CD14-positive monocyte (primary cell): ENCODE measurements around the gene SHROOM1. TPM values are rescaled to one million over a fixed set of nuclear protein-coding genes. Genes with fewer than 3 reads are reported as not detected.
"Not testable (repeated sequence)": the region's sequence is repeated elsewhere in the genome, so short reads cannot be mapped to it uniquely, and the experiment has no call there.

ENCODE experiments used
- DNase-seq, 3 donors: peaks; one replicate each; pipeline ENCODE4 v3.0.0-alpha.2; 2011 to 2022
- H2AFZ ChIP-seq: 2 replicates; pipeline ENCODE4 v1.6.0; 2012; ENCODE audit warnings: mild to moderate bottlenecking, low read depth, low read length, inconsistent platforms; ENCODE audit not compliant: insufficient read depth, poor library complexity, severe bottlenecking
- H3K27ac ChIP-seq, 2 donors: 1 replicate in 1 of 2; 2 replicates in 1 of 2; pipeline ENCODE4 v1.5.1; 2012 to 2013; ENCODE audit warnings: low read length in 2 of 2, control low read depth in 1 of 2, inconsistent platforms in 1 of 2, low read depth in 1 of 2, mild to moderate bottlenecking in 1 of 2
- H3K27me3 ChIP-seq, 2 donors: one replicate each; pipeline versions ENCODE4 v1.6.0 to v1.6.1; 2011 to 2013; ENCODE audit warnings: low read length in 2 of 2; ENCODE audit not compliant: control insufficient read depth in 2 of 2, insufficient read depth in 2 of 2
- H3K36me3 ChIP-seq, 2 donors: replicated peaks in 1 of 2; 1 replicate in 1 of 2; 2 replicates in 1 of 2; pipeline versions ENCODE4 v1.5.1 to v1.6.1; 2012 to 2013; ENCODE audit warnings: low read length in 2 of 2, control low read depth in 1 of 2, inconsistent platforms in 1 of 2, mild to moderate bottlenecking in 1 of 2; ENCODE audit not compliant: insufficient read depth in 2 of 2, control insufficient read depth in 1 of 2
- H3K4me1 ChIP-seq, 2 donors: 1 replicate in 1 of 2; 2 replicates in 1 of 2; pipeline versions ENCODE4 v1.5.1 to v1.6.1; 2012 to 2013; ENCODE audit warnings: low read length in 2 of 2, control low read depth in 1 of 2, inconsistent platforms in 1 of 2, mild to moderate bottlenecking in 1 of 2, moderate library complexity in 1 of 2; ENCODE audit not compliant: insufficient read depth in 2 of 2, control insufficient read depth in 1 of 2
- H3K4me2 ChIP-seq: replicated peaks from 2 replicates; pipeline ENCODE3; 2012; ENCODE audit warnings: low read length, moderate library complexity, mild to moderate bottlenecking; ENCODE audit not compliant: poor library complexity, severe bottlenecking; ENCODE audit errors: extremely low read depth
- H3K4me3 ChIP-seq, 3 experiments: fragments of 200-600 bp in 1 of 3; sonication (generic) in 1 of 3; replicated peaks in 1 of 3; 1 replicate in 2 of 3; 2 replicates in 1 of 3; pipeline ENCODE4 v1.5.1; 2011 to 2013; ENCODE audit warnings: low read length in 3 of 3, mild to moderate bottlenecking in 3 of 3, control low read depth in 2 of 3, low read depth in 2 of 3, inconsistent platforms in 1 of 3, moderate library complexity in 1 of 3
- H3K79me2 ChIP-seq: 2 replicates; pipeline ENCODE4 v1.6.0; 2012; ENCODE audit warnings: mild to moderate bottlenecking, control low read depth, inconsistent platforms, low read length, moderate library complexity; ENCODE audit not compliant: insufficient read depth
- H3K9ac ChIP-seq: 2 replicates; pipeline ENCODE4 v1.6.0; 2017; ENCODE audit warnings: low read length, mild to moderate bottlenecking; ENCODE audit not compliant: insufficient read depth, poor library complexity, severe bottlenecking
- H3K9me3 ChIP-seq, 2 donors: replicated peaks in 1 of 2; 1 replicate in 1 of 2; 2 replicates in 1 of 2; pipeline versions ENCODE4 v1.5.1 to v1.6.1; 2012 to 2013; ENCODE audit warnings: low read length in 2 of 2, control low read depth in 1 of 2; ENCODE audit not compliant: control insufficient read depth in 1 of 2, insufficient read depth in 1 of 2
- H4K20me1 ChIP-seq: 2 replicates; pipeline ENCODE4 v1.6.0; 2012; ENCODE audit warnings: mild to moderate bottlenecking, low read length, control low read depth, moderate library complexity; ENCODE audit not compliant: insufficient read depth
- H3K27ac Mint-ChIP-seq, 7 donors: one replicate each; pipeline ENCODE4 v1.8.0; 2020; ENCODE audit warnings: mild to moderate bottlenecking in 7 of 7, mixed read lengths in 7 of 7, moderate library complexity in 6 of 7, inconsistent platforms in 2 of 7
- H3K27me3 Mint-ChIP-seq, 3 donors: one replicate each; pipeline ENCODE4 v1.8.0; 2021 to 2022; ENCODE audit warnings: low read depth in 3 of 3, mild to moderate bottlenecking in 3 of 3, mixed read lengths in 3 of 3, moderate library complexity in 3 of 3, inconsistent platforms in 1 of 3
- H3K36me3 Mint-ChIP-seq, 2 donors: one replicate each; pipeline ENCODE4 v1.8.0; 2020; ENCODE audit warnings: mixed read lengths in 2 of 2, inconsistent platforms in 1 of 2, mild to moderate bottlenecking in 1 of 2
- H3K4me1 Mint-ChIP-seq: one replicate; pipeline ENCODE4 v1.8.0; 2020; ENCODE audit warnings: mild to moderate bottlenecking, mixed read lengths
- H3K4me3 Mint-ChIP-seq, 2 donors: one replicate each; pipeline ENCODE4 v1.8.0; 2020; ENCODE audit warnings: mild to moderate bottlenecking in 2 of 2, mixed read lengths in 2 of 2, moderate library complexity in 1 of 2
- H3K9me3 Mint-ChIP-seq, 7 donors: one replicate each; pipeline ENCODE4 v1.8.0; 2020 to 2022; ENCODE audit warnings: mixed read lengths in 7 of 7, mild to moderate bottlenecking in 6 of 7, moderate library complexity in 6 of 7, inconsistent platforms in 2 of 7
- WGBS: methylation state at CpG from one replicate; pipeline ENCODE4 v1.1.5; 2013; ENCODE audit warnings: missing lambda C conversion rate; ENCODE audit not compliant: insufficient coverage; 5-methylcytosine and 5-hydroxymethylcytosine counted together
- intact Hi-C, 2 donors: fragments of 100-400 bp; cut with micrococcal nuclease; formaldehyde crosslinking; loops; one replicate each; pipeline versions ENCODE4 v1.15.0 to v1.15.1; 2023
- polyA plus RNA-seq, 3 donors: library from polyadenylated mRNA; depleted of rRNA in 1 of 3; unstranded in 2 of 3; stranded (reverse) in 1 of 3; fragments of 300-500 nt in 2 of 3; fragments of >200 nt in 1 of 3; fragmentation: Illumina TruSeq in 2 of 3; gene quantifications; 1 replicate in 2 of 3; 2 replicates in 1 of 3; pipeline ENCODE4 v1.2.3, GENCODE V29; 2012 to 2021
- TF ChIP-seq, protein P1 (sequence below): fragments of 200-600 bp; IDR thresholded peaks from one replicate; pipeline ENCODE4 v1.8.0; 2022; ENCODE audit warnings: antibody characterized with exemption, mild to moderate bottlenecking

Gene SHROOM1
- polyA plus RNA-seq, 3 donors: 6.4 to 27.0 (median 16.1) TPM

DNA sequence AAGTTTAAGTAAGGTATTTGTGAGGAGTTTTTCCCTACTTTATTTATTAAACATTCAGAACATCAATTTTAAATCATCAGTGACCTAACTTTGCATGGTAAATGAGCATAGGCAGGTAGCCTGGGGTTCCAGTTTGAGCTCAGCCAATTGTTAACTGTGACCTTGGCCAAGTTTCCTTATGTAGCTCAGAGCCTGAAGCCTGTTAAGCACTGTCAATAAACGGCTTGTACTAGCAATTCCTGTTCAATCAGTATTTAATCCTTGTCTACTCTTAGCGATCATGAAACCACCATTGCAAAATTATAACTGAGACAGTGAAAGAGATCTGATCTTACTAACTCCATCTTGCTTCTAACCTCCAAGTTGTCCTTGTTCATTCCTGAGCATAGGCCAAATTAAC, 22.0 kb downstream of the SHROOM1 start:
- 67% methylated on average over 1 of the region's 2 CpGs for WGBS
- H3K27ac Mint-ChIP-seq: no peak overlapping the region

DNA sequence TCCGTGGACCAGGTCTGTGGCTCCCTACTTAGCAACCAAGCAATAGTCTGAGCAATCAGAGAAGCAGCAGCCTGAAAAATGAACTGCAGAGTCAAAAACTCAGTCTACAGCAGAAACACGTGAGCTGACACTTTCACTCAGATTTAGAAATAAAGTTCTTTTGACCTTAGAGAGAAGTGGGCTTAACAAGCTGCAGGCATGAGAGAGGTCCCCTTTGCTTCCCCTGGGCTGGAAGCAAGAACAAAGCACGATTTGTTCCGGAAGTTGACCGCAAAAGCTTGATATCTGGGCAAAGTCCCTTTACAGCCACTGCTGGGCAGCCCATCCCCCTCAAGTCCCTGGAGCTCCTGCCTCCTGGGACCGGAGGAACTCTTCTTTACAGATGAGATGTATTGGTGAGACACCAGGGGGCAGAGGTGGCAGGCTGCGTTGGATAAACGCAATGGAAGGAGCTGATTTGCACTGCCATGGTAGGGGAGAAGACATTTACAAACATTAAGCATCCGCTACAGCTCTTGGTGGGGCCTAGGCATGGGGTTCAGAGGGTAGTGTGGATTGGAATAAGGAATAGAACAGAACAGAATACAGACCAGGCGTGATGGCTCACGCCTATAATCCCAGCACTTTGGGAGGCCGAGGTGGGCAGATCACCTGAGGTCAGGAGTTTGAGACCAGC, 23.1 kb downstream of the SHROOM1 start:
- H3K27ac ChIP-seq: no peak overlapping the region
- H3K27ac Mint-ChIP-seq: no peak overlapping the region
- TF ChIP-seq, protein P1, sequence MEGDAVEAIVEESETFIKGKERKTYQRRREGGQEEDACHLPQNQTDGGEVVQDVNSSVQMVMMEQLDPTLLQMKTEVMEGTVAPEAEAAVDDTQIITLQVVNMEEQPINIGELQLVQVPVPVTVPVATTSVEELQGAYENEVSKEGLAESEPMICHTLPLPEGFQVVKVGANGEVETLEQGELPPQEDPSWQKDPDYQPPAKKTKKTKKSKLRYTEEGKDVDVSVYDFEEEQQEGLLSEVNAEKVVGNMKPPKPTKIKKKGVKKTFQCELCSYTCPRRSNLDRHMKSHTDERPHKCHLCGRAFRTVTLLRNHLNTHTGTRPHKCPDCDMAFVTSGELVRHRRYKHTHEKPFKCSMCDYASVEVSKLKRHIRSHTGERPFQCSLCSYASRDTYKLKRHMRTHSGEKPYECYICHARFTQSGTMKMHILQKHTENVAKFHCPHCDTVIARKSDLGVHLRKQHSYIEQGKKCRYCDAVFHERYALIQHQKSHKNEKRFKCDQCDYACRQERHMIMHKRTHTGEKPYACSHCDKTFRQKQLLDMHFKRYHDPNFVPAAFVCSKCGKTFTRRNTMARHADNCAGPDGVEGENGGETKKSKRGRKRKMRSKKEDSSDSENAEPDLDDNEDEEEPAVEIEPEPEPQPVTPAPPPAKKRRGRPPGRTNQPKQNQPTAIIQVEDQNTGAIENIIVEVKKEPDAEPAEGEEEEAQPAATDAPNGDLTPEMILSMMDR: no peak
- H3K9ac ChIP-seq: no peak overlapping the region
- H4K20me1 ChIP-seq: no peaks in the 10 kb centered on the region
- H3K79me2 ChIP-seq: no peaks in the 10 kb centered on the region
- no peak for DNase-seq
- H3K4me1 ChIP-seq: peaks cover 0 to under 1% of the 10 kb centered on the region in 2 donors
- H3K9me3 Mint-ChIP-seq: peaks cover 0 to 12% (median 6%) of the 10 kb centered on the region in 7 donors
- H3K4me2 ChIP-seq: no peak overlapping the region
- 55% methylated on average over 8 of the region's 12 CpGs for WGBS
- H2AFZ ChIP-seq: no peak overlapping the region
- H3K9me3 ChIP-seq: no peaks in the 10 kb centered on the region
- intact Hi-C loops: no loop called here
- peaks cover 11% of the 10 kb centered on the region for H3K4me1 Mint-ChIP-seq
- no peak overlapping the region for H3K4me3 ChIP-seq
- peaks cover 53 to 70% (median 54%) of the 10 kb centered on the region in 3 donors for H3K27me3 Mint-ChIP-seq
- peaks cover 29 to 47% of the 10 kb centered on the region in 2 donors for H3K27me3 ChIP-seq
- H3K36me3 Mint-ChIP-seq: peaks cover 2 to 3% of the 10 kb centered on the region in 2 donors
- H3K36me3 ChIP-seq: no peaks in the 10 kb centered on the region
- peak overlapping the region in 1 of 2 donors; percentile 4 for H3K4me3 Mint-ChIP-seq

More for the DNA sequence above, 22.0 kb downstream of the SHROOM1 start:
- no peaks in the 10 kb centered on the region for H3K79me2 ChIP-seq
- H3K27ac ChIP-seq: no peak overlapping the region
- H3K4me3 Mint-ChIP-seq: no peak overlapping the region
- H3K36me3 Mint-ChIP-seq: peaks cover 2 to 9% of the 10 kb centered on the region in 2 donors
- H3K4me1 ChIP-seq: peaks cover 0 to 12% of the 10 kb centered on the region in 2 donors
- TF ChIP-seq, protein P1: no peak
- H3K9me3 ChIP-seq: peaks cover 0 to 7% of the 10 kb centered on the region in 2 donors
- peaks cover 54 to 71% (median 55%) of the 10 kb centered on the region in 3 donors for H3K27me3 Mint-ChIP-seq
- intact Hi-C loops: no loop called here
- peaks cover 0 to 18% (median 10%) of the 10 kb centered on the region in 7 donors for H3K9me3 Mint-ChIP-seq
- DNase-seq: no peak
- no peaks in the 10 kb centered on the region for H4K20me1 ChIP-seq
- peaks cover 19% of the 10 kb centered on the region for H3K4me1 Mint-ChIP-seq
- no peak overlapping the region for H2AFZ ChIP-seq
- H3K9ac ChIP-seq: no peak overlapping the region
- H3K27me3 ChIP-seq: peaks cover 34 to 52% of the 10 kb centered on the region in 2 donors
- no peak overlapping the region for H3K4me2 ChIP-seq
- no peaks in the 10 kb centered on the region for H3K36me3 ChIP-seq
- H3K4me3 ChIP-seq: no peak overlapping the region

DNA sequence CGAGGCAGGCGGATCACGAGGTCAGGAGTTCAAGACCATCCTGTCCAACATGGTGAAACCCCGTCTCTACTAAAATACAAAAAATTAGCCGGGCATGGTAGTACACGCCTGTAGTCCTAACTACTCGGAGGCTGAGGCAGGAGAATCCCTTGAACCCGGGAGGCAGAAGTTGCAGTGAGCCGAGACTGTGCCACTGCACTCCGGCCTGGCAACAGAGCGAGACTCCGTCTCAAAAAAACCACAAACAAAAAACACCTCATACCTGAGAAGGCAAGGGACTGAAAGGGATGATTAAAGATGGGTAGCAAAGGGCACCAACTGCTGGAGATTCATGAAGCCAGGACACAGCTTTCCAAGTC, 23.7 kb downstream of the SHROOM1 start:
- H3K27ac ChIP-seq, H3K79me2 ChIP-seq, H3K9me3 Mint-ChIP-seq, H3K4me1 Mint-ChIP-seq, DNase-seq, H2AFZ ChIP-seq, H3K4me2 ChIP-seq, intact Hi-C loops, H3K27ac Mint-ChIP-seq, H3K36me3 ChIP-seq, H4K20me1 ChIP-seq, H3K9me3 ChIP-seq, H3K4me1 ChIP-seq, H3K36me3 Mint-ChIP-seq, H3K4me3 ChIP-seq, H3K9ac ChIP-seq: not testable (repeated sequence)
- Mint-ChIP-seq H3K27me3 (peaks cover 48 to 68% (median 54%) of the 10 kb centered on the region in 3 donors), H3K4me3 (peak overlapping the region in 1 of 2 donors; percentile 54)
- WGBS: no CpG with 5 or more reads among the region's 12 CpGs
- peaks cover 24 to 43% of the 10 kb centered on the region in 2 donors for H3K27me3 ChIP-seq
